Gastrocnemius medialis (tissue), 4 donors: ENCODE measurements around the gene CHST2. TPM values are rescaled to one million over a fixed set of nuclear protein-coding genes. Genes with fewer than 3 reads are reported as not detected.

Experiments
- ATAC-seq, 2 donors: fragments of 150-250 bp; one replicate each; pipeline ENCODE4 v1.9.1; 2016
- DNase-seq, 2 donors: peaks; one replicate each; pipeline ENCODE4 v3.0.0-alpha.2; 2019
- H3K27ac ChIP-seq, 4 donors: fragments of 200-600 bp; sonication (generic); 1 replicate in 1 of 4; 2 replicates in 3 of 4; pipeline ENCODE4 v1.5.1; 2016 to 2018; ENCODE audit warnings: mild to moderate bottlenecking in 2 of 4, moderate library complexity in 1 of 4
- H3K27me3 ChIP-seq, 3 donors: fragments of 200-600 bp; sonication (generic) in 2 of 3; 1 replicate in 1 of 3; 2 replicates in 2 of 3; pipeline versions ENCODE4 v1.5.1 to v1.6.0; 2016 to 2019; ENCODE audit warnings: mild to moderate bottlenecking in 1 of 3, moderate library complexity in 1 of 3
- H3K36me3 ChIP-seq, 2 donors: fragments of 200-600 bp; sonication (generic) in 1 of 2; one replicate each; pipeline ENCODE4 v1.5.1; 2017 to 2018
- H3K4me1 ChIP-seq, 2 donors: fragments of 200-600 bp; sonication (generic) in 1 of 2; one replicate each; pipeline ENCODE4 v1.5.1; 2016 to 2017; ENCODE audit warnings: mild to moderate bottlenecking in 2 of 2
- H3K4me3 ChIP-seq, 4 donors: fragments of 200-600 bp; sonication (generic) in 3 of 4; 1 replicate in 1 of 4; 2 replicates in 3 of 4; pipeline ENCODE4 v1.5.1; 2016 to 2019; ENCODE audit warnings: mild to moderate bottlenecking in 2 of 4
- H3K9me3 ChIP-seq, 3 donors: fragments of 200-600 bp; sonication (generic) in 2 of 3; 1 replicate in 1 of 3; 2 replicates in 2 of 3; pipeline ENCODE4 v1.5.1; 2016 to 2019
- POLR2A ChIP-seq, 2 donors: fragments of 450-650 bp; IDR thresholded peaks; one replicate each; pipeline ENCODE4 v1.6.1; 2017; ENCODE audit warnings: antibody characterized with exemption in 2 of 2, mild to moderate bottlenecking in 2 of 2, moderate library complexity in 2 of 2
- in situ Hi-C, 4 donors: fragments of 200-750 bp; cut with MboI; loops; one replicate each; pipeline versions ENCODE4 v1.15.0 to v1.8.0; 2017; ENCODE audit warnings: low sequenced_read_pairs in 4 of 4
- intact Hi-C: fragments of 100-400 bp; cut with DNase I; formaldehyde crosslinking; loops from one replicate; pipeline ENCODE4 v1.15.1; 2023; ENCODE audit warnings: low total_unique reads
- total RNA-seq, 4 donors: library from RNA; depleted of rRNA; stranded (reverse); fragments of >200 nt; gene quantifications; one replicate each; pipeline versions ENCODE4 v1.1.0 to v1.2.3, GENCODE V29; 2016
- TF ChIP-seq, protein P1 (sequence below), 5 experiments: fragments of 450-650 bp in 3 of 5; fragments of 200-600 bp in 2 of 5; sonication (generic) in 2 of 5; IDR thresholded peaks in 4 of 5; conservative IDR thresholded peaks in 1 of 5; 1 replicate in 4 of 5; 2 replicates in 1 of 5; pipeline ENCODE4 v1.5.1; 2016 to 2019; ENCODE audit warnings: antibody characterized with exemption in 5 of 5, mild to moderate bottlenecking in 3 of 5, moderate library complexity in 3 of 5

CHST2 gene
- total RNA-seq, 4 donors from 2014 or later: 0.41 to 2.9 (median 1.8) TPM

GRCh38 chr3:143167969-143168854 lies 48.6 kb downstream of the CHST2 start:
- H3K4me3 ChIP-seq: no peak overlapping the region
- no peak for DNase-seq
- H3K4me1 ChIP-seq: no peaks in the 10 kb centered on the region
- no peaks in the 10 kb centered on the region for H3K9me3 ChIP-seq
- H3K27me3 ChIP-seq: no peaks in the 10 kb centered on the region
- intact Hi-C loops (no loop called here), in situ Hi-C loops (no loop called here)
- H3K36me3 ChIP-seq: no peaks in the 10 kb centered on the region
- no peak for ATAC-seq
- H3K27ac ChIP-seq: peak overlapping the region in 1 of 4 donors; percentile 28
- no peak for TF ChIP-seq POLR2A (IDR thresholded peaks at IDR 0.05)
- TF ChIP-seq, protein P1, sequence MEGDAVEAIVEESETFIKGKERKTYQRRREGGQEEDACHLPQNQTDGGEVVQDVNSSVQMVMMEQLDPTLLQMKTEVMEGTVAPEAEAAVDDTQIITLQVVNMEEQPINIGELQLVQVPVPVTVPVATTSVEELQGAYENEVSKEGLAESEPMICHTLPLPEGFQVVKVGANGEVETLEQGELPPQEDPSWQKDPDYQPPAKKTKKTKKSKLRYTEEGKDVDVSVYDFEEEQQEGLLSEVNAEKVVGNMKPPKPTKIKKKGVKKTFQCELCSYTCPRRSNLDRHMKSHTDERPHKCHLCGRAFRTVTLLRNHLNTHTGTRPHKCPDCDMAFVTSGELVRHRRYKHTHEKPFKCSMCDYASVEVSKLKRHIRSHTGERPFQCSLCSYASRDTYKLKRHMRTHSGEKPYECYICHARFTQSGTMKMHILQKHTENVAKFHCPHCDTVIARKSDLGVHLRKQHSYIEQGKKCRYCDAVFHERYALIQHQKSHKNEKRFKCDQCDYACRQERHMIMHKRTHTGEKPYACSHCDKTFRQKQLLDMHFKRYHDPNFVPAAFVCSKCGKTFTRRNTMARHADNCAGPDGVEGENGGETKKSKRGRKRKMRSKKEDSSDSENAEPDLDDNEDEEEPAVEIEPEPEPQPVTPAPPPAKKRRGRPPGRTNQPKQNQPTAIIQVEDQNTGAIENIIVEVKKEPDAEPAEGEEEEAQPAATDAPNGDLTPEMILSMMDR (IDR thresholded peaks at IDR 0.05 in 4 of 5, conservative IDR thresholded peaks at IDR 0.05 in 1 of 5): no peak

DNA sequence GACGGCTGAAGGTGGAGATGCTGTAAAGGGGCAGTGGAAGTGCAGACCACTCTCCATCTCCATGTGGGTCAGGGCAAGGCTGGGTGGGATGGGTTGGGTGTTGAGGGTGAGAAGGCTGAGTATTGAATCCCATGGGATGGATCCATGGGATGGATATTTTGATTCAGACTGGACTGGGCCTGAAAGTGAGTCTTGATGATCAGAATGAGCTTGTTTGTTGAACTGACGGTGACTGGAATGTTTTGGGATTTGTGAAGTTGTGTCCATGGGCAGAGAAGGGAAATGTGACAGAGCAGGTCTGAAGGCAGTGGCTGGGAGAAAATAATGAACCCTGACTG lies 49.3 kb downstream of the CHST2 start:
- in situ Hi-C loops: no loop called here
- no peak for DNase-seq
- peak overlapping the region in 1 of 4 donors; percentile 28 for H3K27ac ChIP-seq
- no peaks in the 10 kb centered on the region for H3K27me3 ChIP-seq
- ATAC-seq: no peak
- H3K36me3 ChIP-seq: no peaks in the 10 kb centered on the region
- no peaks in the 10 kb centered on the region for H3K9me3 ChIP-seq
- no peaks in the 10 kb centered on the region for H3K4me1 ChIP-seq
- no peak overlapping the region for H3K4me3 ChIP-seq
- TF ChIP-seq POLR2A (IDR thresholded peaks at IDR 0.05): no peak
- TF ChIP-seq, protein P1 (IDR thresholded peaks at IDR 0.05 in 4 of 5, conservative IDR thresholded peaks at IDR 0.05 in 1 of 5): no peak
- intact Hi-C loops: no loop called here

DNA sequence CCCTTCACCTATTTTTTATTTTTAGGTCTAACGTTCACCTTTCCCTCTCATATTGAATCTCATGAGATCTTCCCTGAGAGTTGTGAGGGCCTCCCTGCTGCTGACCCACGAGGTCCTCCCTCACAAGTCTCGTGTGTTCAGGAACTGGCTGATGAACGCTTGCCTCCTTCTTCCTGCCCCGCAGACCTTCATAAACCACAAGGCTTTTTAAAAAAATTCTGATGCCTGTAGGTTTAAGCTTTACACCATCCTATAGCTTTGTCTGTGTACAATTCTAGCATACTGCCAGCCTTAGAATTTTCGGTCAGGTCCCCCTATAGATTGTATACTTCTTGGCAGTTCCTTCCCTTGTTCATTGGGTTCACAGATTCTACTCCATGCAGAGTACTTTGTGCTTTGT lies 50.5 kb downstream of the CHST2 start:
- intact Hi-C loops: no loop called here
- ATAC-seq: no peak

DNA sequence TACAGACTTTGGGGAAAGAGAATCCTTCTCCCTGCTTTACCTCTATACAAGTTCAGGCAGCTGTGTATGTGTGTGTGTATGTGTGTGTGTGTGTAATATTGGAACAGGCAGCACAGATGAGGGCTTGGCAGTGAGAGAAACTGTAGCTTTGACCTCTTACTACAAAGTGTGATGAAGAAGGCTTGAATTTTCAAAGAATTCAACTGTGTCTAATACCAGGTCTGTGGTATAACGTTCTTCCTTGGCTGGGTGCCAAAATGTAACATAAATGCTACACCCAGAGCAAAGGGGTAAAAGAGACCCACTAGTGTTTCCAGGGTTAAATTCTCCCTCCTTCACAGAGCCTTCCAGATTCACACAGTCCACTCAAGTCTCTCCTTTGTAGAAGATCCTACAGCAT lies 51.1 kb downstream of the CHST2 start:
- intact Hi-C loops: no loop called here
- H3K36me3 ChIP-seq: no peaks in the 10 kb centered on the region
- DNase-seq (no peak), ATAC-seq (no peak)
- H3K27me3 ChIP-seq: no peaks in the 10 kb centered on the region
- H3K9me3 ChIP-seq: no peaks in the 10 kb centered on the region
- in situ Hi-C loops: no loop called here
- H3K4me1 ChIP-seq: no peaks in the 10 kb centered on the region
- H3K4me3 ChIP-seq: no peak overlapping the region
- no peak for TF ChIP-seq POLR2A (IDR thresholded peaks at IDR 0.05)
- TF ChIP-seq, protein P1 (IDR thresholded peaks at IDR 0.05 in 4 of 5, conservative IDR thresholded peaks at IDR 0.05 in 1 of 5): no peak
- H3K27ac ChIP-seq: peak overlapping the region in 3 of 4 donors; percentile 27 to 55 (median 48)

More for the DNA sequence above, 50.5 kb downstream of the CHST2 start:
- Histone ChIP-seq H3K36me3 (no peaks in the 10 kb centered on the region), H3K27me3 (no peaks in the 10 kb centered on the region), H3K4me3 (no peak overlapping the region), H3K27ac (peak overlapping the region in 3 of 4 donors; percentile 27 to 55 (median 48)), H3K4me1 (no peaks in the 10 kb centered on the region), H3K9me3 (no peaks in the 10 kb centered on the region)
- no peak for DNase-seq
- no peak for TF ChIP-seq POLR2A (IDR thresholded peaks at IDR 0.05)
- in situ Hi-C loops: no loop called here

DNA sequence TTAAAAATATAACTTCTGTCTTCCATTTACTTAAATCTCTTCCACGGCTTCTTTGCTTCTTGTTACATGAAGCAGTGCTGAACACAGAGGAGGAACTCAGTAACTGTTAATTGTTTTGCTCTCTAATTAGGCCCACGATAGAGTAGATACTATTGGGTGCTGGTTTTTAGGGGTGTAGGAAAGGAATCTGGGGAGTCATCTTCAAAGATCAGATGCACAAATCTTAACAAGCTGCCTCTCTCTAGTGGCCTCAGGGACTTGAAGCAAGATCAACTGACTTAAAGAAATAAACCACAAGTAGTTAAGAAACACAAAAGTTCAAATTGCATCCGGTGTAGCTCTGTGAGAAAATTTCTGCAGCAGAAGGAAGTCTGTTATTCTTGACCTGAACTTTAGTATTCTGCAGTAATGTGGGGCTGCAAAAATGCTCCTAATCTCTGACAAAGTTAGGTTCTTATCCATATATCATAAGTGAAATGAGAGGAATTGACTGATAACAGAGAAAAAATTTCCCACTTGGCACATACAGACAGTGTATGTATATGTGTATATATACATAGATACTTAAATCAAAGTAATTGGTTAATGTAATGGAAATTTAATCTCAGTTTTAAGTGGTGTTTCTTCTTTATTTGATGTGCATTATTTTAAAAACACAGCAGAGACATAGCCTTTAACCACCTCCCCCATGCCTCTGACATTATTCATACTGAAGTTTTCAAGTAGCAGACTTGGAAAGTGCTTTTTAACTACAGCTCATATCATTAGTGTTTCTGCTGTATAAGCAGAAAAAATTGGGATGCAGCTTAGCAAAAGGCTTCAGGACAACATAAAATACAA lies 51.8 kb downstream of the CHST2 start:
- DNase-seq: no peak
- no peak for ATAC-seq
- TF ChIP-seq, protein P1 (IDR thresholded peaks at IDR 0.05 in 4 of 5, conservative IDR thresholded peaks at IDR 0.05 in 1 of 5): no peak
- TF ChIP-seq POLR2A (IDR thresholded peaks at IDR 0.05): no peak
- intact Hi-C loops: no loop called here
- H3K27me3 ChIP-seq: no peaks in the 10 kb centered on the region
- no peaks in the 10 kb centered on the region for H3K9me3 ChIP-seq
- peak overlapping the region in 2 of 4 donors; percentile 48 to 55 for H3K27ac ChIP-seq
- H3K4me3 ChIP-seq: no peak overlapping the region
- no peaks in the 10 kb centered on the region for H3K36me3 ChIP-seq
- H3K4me1 ChIP-seq: no peaks in the 10 kb centered on the region
- in situ Hi-C loops: no loop called here
